Prostate gland (tissue), 2 donors: Measurements from ENCODE around the gene SLC22A3. TPM values are rescaled to one million over a fixed set of nuclear protein-coding genes. Genes with fewer than 3 reads are reported as not detected.
A peak's percentile ranks its signal among the peaks of the same experiment; 100 is the strongest.

Experiments used
- DNase-seq: peaks from one replicate; pipeline ENCODE4 v3.0.0-alpha.2; 2019; ENCODE audit warnings: low spot score
- H3K27ac ChIP-seq, 2 donors: fragments of 200-600 bp; sonication (generic); 2 replicates each; pipeline ENCODE4 v1.5.1; 2017 to 2019
- H3K27me3 ChIP-seq: fragments of 200-600 bp; sonication (generic); replicated peaks from 2 replicates; pipeline ENCODE4 v1.5.1; 2019; ENCODE audit not compliant: insufficient read depth
- H3K36me3 ChIP-seq, 2 donors: fragments of 200-600 bp; sonication (generic); 1 replicate in 1 of 2; 2 replicates in 1 of 2; pipeline versions ENCODE4 v1.5.1 to v1.8.1; 2017 to 2019
- H3K4me1 ChIP-seq: fragments of 200-600 bp; sonication (generic); replicated peaks from 2 replicates; pipeline ENCODE4 v1.5.1; 2019
- H3K4me3 ChIP-seq, 2 donors: fragments of 200-600 bp; sonication (generic); 2 replicates each; pipeline ENCODE4 v1.5.1; 2017 to 2019
- H3K9me3 ChIP-seq: fragments of 200-600 bp; sonication (generic); 2 replicates; pipeline ENCODE4 v1.5.1; 2017
- POLR2A ChIP-seq: fragments of 450-650 bp; IDR thresholded peaks from one replicate; pipeline ENCODE4 v1.6.1; 2016; ENCODE audit warnings: antibody characterized with exemption, mild to moderate bottlenecking
- POLR2AphosphoS5 ChIP-seq: sonication (generic); formaldehyde crosslinking; IDR thresholded peaks from one replicate; pipeline ENCODE4 v1.6.1; 2017; ENCODE audit warnings: antibody characterized with exemption
- WGBS: methylation state at CpG from one replicate; pipeline ENCODE4 v1.1.5; 2018; 5-methylcytosine and 5-hydroxymethylcytosine counted together
- intact Hi-C: fragments of 100-400 bp; cut with DNase I; formaldehyde crosslinking; loops from one replicate; pipeline ENCODE4 v1.14.2; 2022
- total RNA-seq, 2 donors: library from RNA; depleted of rRNA; stranded (reverse); fragments of >200 nt; gene quantifications; one replicate each; pipeline ENCODE4 v1.1.0, GENCODE V29; 2016
- TF ChIP-seq, protein P1 (sequence below), 4 experiments: fragments of 200-600 bp in 2 of 4; fragments of 450-650 bp in 2 of 4; sonication (generic) in 2 of 4; IDR thresholded peaks; 1 replicate in 3 of 4; 2 replicates in 1 of 4; pipeline ENCODE4 v1.5.1; 2016 to 2019; ENCODE audit warnings: antibody characterized with exemption in 4 of 4, mild to moderate bottlenecking in 2 of 4, moderate library complexity in 2 of 4

SLC22A3 gene
- total RNA-seq, 2 donors from 2014 or later, result 50.2 to 118 TPM

DNA sequence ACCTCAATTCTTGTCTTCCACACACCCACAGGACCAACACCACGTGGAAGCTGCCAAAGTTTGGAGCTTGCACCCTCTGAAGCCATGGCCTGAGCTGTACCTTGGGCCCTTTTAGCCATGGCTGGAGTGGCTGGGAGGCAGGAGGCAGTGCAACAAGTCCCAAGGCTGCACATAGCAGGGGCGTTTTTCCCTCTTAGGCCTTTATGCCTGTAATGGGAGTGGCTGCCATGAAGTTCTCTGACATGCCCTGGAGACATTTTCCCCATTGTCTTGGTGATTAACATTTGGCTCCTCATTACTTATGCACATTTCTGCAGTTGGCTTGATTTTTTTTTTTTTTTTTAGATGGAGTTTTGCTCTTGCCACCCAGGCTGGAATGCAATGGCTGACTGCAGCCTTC is 44.4 kb upstream of the SLC22A3 start:
- Histone ChIP-seq H3K27ac (no peak overlapping the region), H3K4me1 (peaks cover 4% of the 10 kb centered on the region), H3K9me3 (no peaks in the 10 kb centered on the region), H3K27me3 (no peaks in the 10 kb centered on the region), H3K36me3 (no peaks in the 10 kb centered on the region), H3K4me3 (no peak overlapping the region)
- TF ChIP-seq, protein P1, sequence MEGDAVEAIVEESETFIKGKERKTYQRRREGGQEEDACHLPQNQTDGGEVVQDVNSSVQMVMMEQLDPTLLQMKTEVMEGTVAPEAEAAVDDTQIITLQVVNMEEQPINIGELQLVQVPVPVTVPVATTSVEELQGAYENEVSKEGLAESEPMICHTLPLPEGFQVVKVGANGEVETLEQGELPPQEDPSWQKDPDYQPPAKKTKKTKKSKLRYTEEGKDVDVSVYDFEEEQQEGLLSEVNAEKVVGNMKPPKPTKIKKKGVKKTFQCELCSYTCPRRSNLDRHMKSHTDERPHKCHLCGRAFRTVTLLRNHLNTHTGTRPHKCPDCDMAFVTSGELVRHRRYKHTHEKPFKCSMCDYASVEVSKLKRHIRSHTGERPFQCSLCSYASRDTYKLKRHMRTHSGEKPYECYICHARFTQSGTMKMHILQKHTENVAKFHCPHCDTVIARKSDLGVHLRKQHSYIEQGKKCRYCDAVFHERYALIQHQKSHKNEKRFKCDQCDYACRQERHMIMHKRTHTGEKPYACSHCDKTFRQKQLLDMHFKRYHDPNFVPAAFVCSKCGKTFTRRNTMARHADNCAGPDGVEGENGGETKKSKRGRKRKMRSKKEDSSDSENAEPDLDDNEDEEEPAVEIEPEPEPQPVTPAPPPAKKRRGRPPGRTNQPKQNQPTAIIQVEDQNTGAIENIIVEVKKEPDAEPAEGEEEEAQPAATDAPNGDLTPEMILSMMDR (IDR thresholded peaks at IDR 0.05), result no peak
- TF ChIP-seq POLR2AphosphoS5, result no peak
- TF ChIP-seq POLR2A, result no peak
- DNase-seq, result no peak
- intact Hi-C loops, result no loop called here
- 73% methylated on average over 2 of the region's 2 CpGs for WGBS

DNA sequence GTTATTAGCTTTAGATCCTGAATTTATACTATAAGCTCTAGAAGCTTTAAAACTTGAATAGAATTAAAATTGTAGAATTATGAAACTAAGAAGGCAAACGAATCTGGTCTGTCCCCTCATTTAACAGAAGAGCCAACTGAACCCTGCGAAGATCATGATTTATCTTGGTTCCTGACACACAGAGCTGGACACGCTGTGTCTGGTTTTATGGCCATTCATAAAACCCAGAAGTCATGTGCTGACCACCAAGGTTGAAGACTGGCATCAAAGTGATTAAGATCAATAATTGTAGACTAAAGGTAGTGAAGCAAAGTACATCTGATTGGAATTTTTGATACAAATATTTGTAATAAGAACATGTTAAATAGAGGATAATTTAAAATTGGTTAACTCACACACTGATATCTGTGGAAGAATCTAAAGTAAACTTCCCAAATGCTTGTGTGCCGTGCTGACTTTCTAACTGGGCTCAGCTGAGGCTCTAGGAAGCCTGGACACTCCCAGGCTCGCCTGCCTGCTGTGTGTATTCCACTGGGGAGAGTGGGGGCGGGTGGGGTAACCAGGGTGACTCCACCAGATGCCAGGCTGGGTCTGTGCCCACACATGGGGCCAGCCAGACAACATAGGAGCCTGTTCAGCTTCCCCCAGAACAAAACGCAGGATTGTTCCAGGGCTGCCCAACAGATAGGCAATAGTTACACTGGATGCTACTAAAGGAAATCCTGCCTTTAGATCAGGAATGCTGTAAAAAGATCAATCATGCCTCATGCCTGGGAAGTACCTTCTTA is 42.1 kb upstream of the SLC22A3 start:
- whole genome bisulfite sequencing, result 13% methylated on average over 7 of the region's 7 CpGs
- intact Hi-C loops, result no loop called here
- Histone ChIP-seq H3K4me1 (peaks cover 4% of the 10 kb centered on the region), H3K36me3 (no peaks in the 10 kb centered on the region), H3K27me3 (no peaks in the 10 kb centered on the region), H3K4me3 (no peak overlapping the region), H3K27ac (no peak overlapping the region), H3K9me3 (no peaks in the 10 kb centered on the region)
- peak; percentile 28 for DNase-seq
- peak; percentile 43 for TF ChIP-seq POLR2AphosphoS5
- TF ChIP-seq, protein P1 (IDR thresholded peaks at IDR 0.05), result no peak

DNA sequence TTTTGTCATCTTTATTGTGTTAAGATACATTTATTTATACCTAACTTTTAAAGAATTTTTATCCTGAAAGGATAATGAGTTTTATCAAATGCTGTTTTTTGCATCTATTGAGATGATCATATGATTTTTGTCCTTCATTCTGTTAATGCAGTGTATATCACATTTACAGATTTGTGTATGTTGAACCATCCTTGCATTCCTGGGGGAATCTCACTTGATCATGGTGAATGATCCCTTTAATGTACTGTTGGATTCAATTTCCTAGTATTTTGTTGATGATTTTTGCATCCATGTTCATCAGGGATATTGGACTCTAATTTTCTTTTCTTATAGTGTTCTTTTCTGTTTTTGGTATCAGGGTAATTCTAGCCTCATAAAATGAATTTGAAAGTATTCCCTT is 38.5 kb upstream of the SLC22A3 start:
- no peaks in the 10 kb centered on the region for H3K27me3 ChIP-seq
- DNase-seq, result no peak
- TF ChIP-seq POLR2AphosphoS5 (no peak), POLR2A (no peak)
- TF ChIP-seq, protein P1 (IDR thresholded peaks at IDR 0.05), result no peak
- H3K9me3 ChIP-seq, result no peaks in the 10 kb centered on the region
- peaks cover 4% of the 10 kb centered on the region for H3K4me1 ChIP-seq
- intact Hi-C loops, result no loop called here
- no peak overlapping the region for H3K27ac ChIP-seq
- no peaks in the 10 kb centered on the region for H3K36me3 ChIP-seq
- H3K4me3 ChIP-seq, result no peak overlapping the region

DNA sequence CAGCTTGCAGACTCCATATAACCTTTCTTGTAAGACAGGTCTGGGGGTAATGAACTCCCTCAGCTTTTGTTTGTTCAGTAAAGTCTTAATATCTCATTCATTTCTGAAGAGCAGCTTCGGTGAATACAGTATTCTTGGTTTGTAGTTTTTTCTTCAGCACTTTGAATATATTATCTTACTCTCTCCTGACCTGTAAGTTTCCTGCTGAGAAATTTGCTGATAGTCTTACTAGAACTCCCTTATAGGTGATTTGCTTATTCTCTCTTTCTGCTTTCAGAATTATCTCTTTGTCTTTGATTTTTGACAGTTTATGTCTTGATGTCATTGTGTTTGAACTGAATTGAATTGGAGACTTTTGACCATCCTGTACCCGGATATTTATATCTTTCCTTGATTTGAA is 35.3 kb upstream of the SLC22A3 start:
- TF ChIP-seq POLR2AphosphoS5 (no peak), POLR2A (no peak)
- TF ChIP-seq, protein P1 (IDR thresholded peaks at IDR 0.05), result no peak
- WGBS, result 92% methylated on average over 2 of the region's 2 CpGs
- intact Hi-C loops, result no loop called here
- Histone ChIP-seq H3K27me3 (no peaks in the 10 kb centered on the region), H3K27ac (no peak overlapping the region), H3K9me3 (no peaks in the 10 kb centered on the region), H3K4me3 (no peak overlapping the region), H3K36me3 (no peaks in the 10 kb centered on the region), H3K4me1 (no peaks in the 10 kb centered on the region)
- DNase-seq, result no peak

DNA sequence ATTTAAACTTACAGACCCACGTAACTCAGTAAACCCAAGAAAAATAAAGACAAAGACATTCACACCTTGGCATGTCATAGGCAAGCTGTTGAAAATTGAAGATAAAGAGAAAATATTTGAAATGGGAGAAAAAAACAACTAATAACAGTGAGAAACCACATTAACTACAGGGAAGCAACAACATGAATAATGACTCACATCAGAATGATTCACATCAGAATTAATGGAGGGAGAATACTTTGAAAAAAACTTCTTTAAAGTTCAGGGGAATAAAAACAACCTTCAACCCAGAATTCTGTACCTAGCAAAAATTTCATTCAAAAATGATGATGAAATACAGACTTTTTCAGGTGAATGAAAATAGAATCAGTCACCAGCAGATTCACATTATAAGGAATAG is 32.9 kb upstream of the SLC22A3 start:
- TF ChIP-seq POLR2A, result no peak
- TF ChIP-seq, protein P1 (IDR thresholded peaks at IDR 0.05), result no peak
- no peak for TF ChIP-seq POLR2AphosphoS5
- H3K36me3 ChIP-seq, result no peaks in the 10 kb centered on the region
- no peak overlapping the region for H3K27ac ChIP-seq
- intact Hi-C loops, result no loop called here
- 94% methylated on average over 1 of the region's 1 CpG for WGBS
- no peak overlapping the region for H3K4me3 ChIP-seq
- H3K9me3 ChIP-seq, result no peaks in the 10 kb centered on the region
- no peaks in the 10 kb centered on the region for H3K27me3 ChIP-seq
- DNase-seq, result no peak
- no peaks in the 10 kb centered on the region for H3K4me1 ChIP-seq
